Measurements from ENCODE around the gene PREX1.

Gene PREX1

GRCh38 chr20:48850977-48851299 lies 23.1 kb upstream of the PREX1 start:
- Histone ChIP-seq H3K9me3 (ENCODE audit: control insufficient read depth, low read length) (peaks cover 4% of the 10 kb centered on the region), H3K36me3 (ENCODE audit: control insufficient read depth in 1 of 2, insufficient read depth in 2 of 2, low read depth in 1 of 2, low read length in 2 of 2) (no peaks in the 10 kb centered on the region), H3K4me3 (ENCODE audit: insufficient read depth in 1 of 2, low read depth in 1 of 2, low read length in 2 of 2) (no peak overlapping the region), H3K27me3 (ENCODE audit: control insufficient read depth in 1 of 2, insufficient read depth in 1 of 2, low read length in 2 of 2) (peaks cover 0 to 27% of the 10 kb centered on the region in 2 experiments), H3K4me1 (ENCODE audit: control insufficient read depth, insufficient read depth, low read depth, low read length) (peaks cover 15% of the 10 kb centered on the region), H3K18ac (ENCODE audit: low read depth in 1 of 2, low read length in 2 of 2) (no peak overlapping the region), H2BK5ac (ENCODE audit: low read depth, low read length, poor library complexity, severe bottlenecking) (no peak overlapping the region), H2BK120ac (ENCODE audit: low read depth, low read length) (no peak overlapping the region), H2BK12ac (ENCODE audit: low read length in 2 of 2) (no peak overlapping the region), H2AK5ac (ENCODE audit: low read length, severe bottlenecking) (no peak overlapping the region), H3K79me1 (replicated peaks; ENCODE audit: low read length, poor library complexity, severe bottlenecking) (no peaks in the 10 kb centered on the region), H3K14ac (ENCODE audit: low read length in 2 of 2) (no peak overlapping the region), H3K4me2 (ENCODE audit: low read length, poor library complexity, severe bottlenecking) (no peak overlapping the region), H2AFZ (ENCODE audit: low read depth, low read length) (no peak overlapping the region), H3K4ac (ENCODE audit: low read depth in 1 of 2, low read length in 2 of 2) (no peak overlapping the region), H3K27ac (ENCODE audit: low read length, poor library complexity, severe bottlenecking) (no peak overlapping the region), H2BK15ac (ENCODE audit: low read depth, poor library complexity, severe bottlenecking) (no peak overlapping the region), H3K9ac (ENCODE audit: low read length) (no peak overlapping the region), H3K23ac (ENCODE audit: low read length in 2 of 2) (no peak overlapping the region), H4K8ac (ENCODE audit: low read length) (no peak overlapping the region), H4K91ac (ENCODE audit: low read length) (no peak overlapping the region)
- 95% methylated on average over 5 of the region's 6 CpGs for WGBS
- no peak for DNase-seq

DNA sequence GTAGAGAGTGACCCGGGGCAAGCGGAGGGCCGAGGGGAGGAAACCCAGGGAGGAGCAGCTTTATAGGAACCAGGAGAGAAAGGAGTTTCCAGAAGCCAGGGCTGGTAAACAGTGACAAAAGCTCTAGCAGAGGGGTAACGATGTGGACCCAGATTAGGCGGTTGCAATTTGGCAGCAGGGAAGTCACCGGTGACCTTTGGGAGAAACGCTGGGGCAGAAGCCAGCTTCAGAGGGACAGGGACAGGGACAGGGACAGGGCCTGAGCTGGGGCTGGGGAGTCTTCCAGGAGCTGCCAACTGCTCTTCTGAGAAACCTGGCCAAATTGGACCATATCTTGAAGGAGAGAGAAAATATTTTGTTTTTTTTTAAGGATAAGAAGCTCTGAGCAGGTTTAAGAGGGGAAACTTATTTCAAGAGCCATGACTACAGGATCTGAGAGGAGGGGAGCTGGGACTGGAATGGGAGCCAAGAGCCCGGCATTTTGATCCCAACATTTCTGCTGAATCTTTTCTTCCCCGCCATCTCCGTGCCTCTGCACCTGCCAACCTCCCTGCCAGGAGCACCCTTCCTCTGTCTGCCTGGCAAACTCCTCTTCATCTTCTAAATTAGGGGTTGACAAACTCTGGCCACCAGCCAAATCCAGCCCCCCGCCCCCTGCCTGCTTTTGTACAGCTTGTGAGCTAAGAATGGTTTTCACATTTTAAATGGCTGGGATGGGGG lies 22.6 kb upstream of the PREX1 start:
- no peak overlapping the region for H3K4ac ChIP-seq (ENCODE audit: low read depth in 1 of 2, low read length in 2 of 2)
- no peak for DNase-seq
- H3K4me1 ChIP-seq (ENCODE audit: control insufficient read depth, insufficient read depth, low read depth, low read length), result peaks cover 15% of the 10 kb centered on the region
- WGBS, result 88% methylated on average over 10 of the region's 11 CpGs
- no peak overlapping the region for H2BK15ac ChIP-seq (ENCODE audit: low read depth, poor library complexity, severe bottlenecking)
- no peaks in the 10 kb centered on the region for H3K79me1 ChIP-seq (replicated peaks; ENCODE audit: low read length, poor library complexity, severe bottlenecking)
- H4K8ac ChIP-seq (ENCODE audit: low read length), result no peak overlapping the region
- no peak overlapping the region for H2BK120ac ChIP-seq (ENCODE audit: low read depth, low read length)
- H3K36me3 ChIP-seq (ENCODE audit: control insufficient read depth in 1 of 2, insufficient read depth in 2 of 2, low read depth in 1 of 2, low read length in 2 of 2), result no peaks in the 10 kb centered on the region
- no peak overlapping the region for H3K4me3 ChIP-seq (ENCODE audit: insufficient read depth in 1 of 2, low read depth in 1 of 2, low read length in 2 of 2)
- H2AFZ ChIP-seq (ENCODE audit: low read depth, low read length), result no peak overlapping the region
- H4K91ac ChIP-seq (ENCODE audit: low read length), result no peak overlapping the region
- H3K9me3 ChIP-seq (ENCODE audit: control insufficient read depth, low read length), result peaks cover 4% of the 10 kb centered on the region
- H3K27me3 ChIP-seq (ENCODE audit: control insufficient read depth in 1 of 2, insufficient read depth in 1 of 2, low read length in 2 of 2), result peaks cover 0 to 25% of the 10 kb centered on the region in 2 experiments
- no peak overlapping the region for H2BK5ac ChIP-seq (ENCODE audit: low read depth, low read length, poor library complexity, severe bottlenecking)
- H3K4me2 ChIP-seq (ENCODE audit: low read length, poor library complexity, severe bottlenecking), result no peak overlapping the region
- no peak overlapping the region for H2BK12ac ChIP-seq (ENCODE audit: low read length in 2 of 2)
- no peak overlapping the region for H3K27ac ChIP-seq (ENCODE audit: low read length, poor library complexity, severe bottlenecking)
- H3K9ac ChIP-seq (ENCODE audit: low read length), result no peak overlapping the region
- H3K14ac ChIP-seq (ENCODE audit: low read length in 2 of 2), result no peak overlapping the region
- H3K18ac ChIP-seq (ENCODE audit: low read depth in 1 of 2, low read length in 2 of 2), result no peak overlapping the region
- H3K23ac ChIP-seq (ENCODE audit: low read length in 2 of 2), result no peak overlapping the region
- no peak overlapping the region for H2AK5ac ChIP-seq (ENCODE audit: low read length, severe bottlenecking)

GRCh38 chr20:48849779-48850178 lies 22.0 kb upstream of the PREX1 start:
- Histone ChIP-seq H4K91ac (ENCODE audit: low read length) (no peak overlapping the region), H3K4me3 (ENCODE audit: insufficient read depth in 1 of 2, low read depth in 1 of 2, low read length in 2 of 2) (no peak overlapping the region), H3K27ac (ENCODE audit: low read length, poor library complexity, severe bottlenecking) (no peak overlapping the region), H3K4me1 (ENCODE audit: control insufficient read depth, insufficient read depth, low read depth, low read length) (peaks cover 15% of the 10 kb centered on the region), H3K36me3 (ENCODE audit: control insufficient read depth in 1 of 2, insufficient read depth in 2 of 2, low read depth in 1 of 2, low read length in 2 of 2) (no peaks in the 10 kb centered on the region), H2BK15ac (ENCODE audit: low read depth, poor library complexity, severe bottlenecking) (no peak overlapping the region), H3K14ac (ENCODE audit: low read length in 2 of 2) (no peak overlapping the region), H2AK5ac (ENCODE audit: low read length, severe bottlenecking) (no peak overlapping the region), H4K8ac (ENCODE audit: low read length) (no peak overlapping the region), H3K4ac (ENCODE audit: low read depth in 1 of 2, low read length in 2 of 2) (no peak overlapping the region), H2BK12ac (ENCODE audit: low read length in 2 of 2) (no peak overlapping the region), H3K4me2 (ENCODE audit: low read length, poor library complexity, severe bottlenecking) (no peak overlapping the region), H3K27me3 (ENCODE audit: control insufficient read depth in 1 of 2, insufficient read depth in 1 of 2, low read length in 2 of 2) (peaks cover 0 to 20% of the 10 kb centered on the region in 2 experiments), H3K9me3 (ENCODE audit: control insufficient read depth, low read length) (peaks cover 4% of the 10 kb centered on the region), H3K18ac (ENCODE audit: low read depth in 1 of 2, low read length in 2 of 2) (no peak overlapping the region), H2BK5ac (ENCODE audit: low read depth, low read length, poor library complexity, severe bottlenecking) (no peak overlapping the region), H2AFZ (ENCODE audit: low read depth, low read length) (no peak overlapping the region), H3K9ac (ENCODE audit: low read length) (no peak overlapping the region), H3K23ac (ENCODE audit: low read length in 2 of 2) (no peak overlapping the region), H3K79me1 (replicated peaks; ENCODE audit: low read length, poor library complexity, severe bottlenecking) (no peaks in the 10 kb centered on the region), H2BK120ac (ENCODE audit: low read depth, low read length) (no peak overlapping the region)
- no peak for DNase-seq

- H2BK120ac ChIP-seq (ENCODE audit: low read depth, low read length), result no peak overlapping the region
- H3K9me3 ChIP-seq (ENCODE audit: control insufficient read depth, low read length), result peaks cover 4% of the 10 kb centered on the region
- no CpG with 5 or more reads among the region's 2 CpGs for WGBS
- no peak overlapping the region for H3K27ac ChIP-seq (ENCODE audit: low read length, poor library complexity, severe bottlenecking)
- no peak overlapping the region for H3K18ac ChIP-seq (ENCODE audit: low read depth in 1 of 2, low read length in 2 of 2)
- no peak overlapping the region for H2AFZ ChIP-seq (ENCODE audit: low read depth, low read length)
- no peak overlapping the region for H4K8ac ChIP-seq (ENCODE audit: low read length)
- no peak overlapping the region for H3K23ac ChIP-seq (ENCODE audit: low read length in 2 of 2)
- no peak overlapping the region for H3K4me3 ChIP-seq (ENCODE audit: insufficient read depth in 1 of 2, low read depth in 1 of 2, low read length in 2 of 2)
- no peak overlapping the region for H2BK5ac ChIP-seq (ENCODE audit: low read depth, low read length, poor library complexity, severe bottlenecking)
- no peak overlapping the region for H2AK5ac ChIP-seq (ENCODE audit: low read length, severe bottlenecking)
- H3K14ac ChIP-seq (ENCODE audit: low read length in 2 of 2), result no peak overlapping the region
- H2BK15ac ChIP-seq (ENCODE audit: low read depth, poor library complexity, severe bottlenecking), result no peak overlapping the region
- DNase-seq, result no peak
- no peak overlapping the region for H3K4me2 ChIP-seq (ENCODE audit: low read length, poor library complexity, severe bottlenecking)
- H3K79me1 ChIP-seq (replicated peaks; ENCODE audit: low read length, poor library complexity, severe bottlenecking), result no peaks in the 10 kb centered on the region
- H4K91ac ChIP-seq (ENCODE audit: low read length), result no peak overlapping the region
- H3K9ac ChIP-seq (ENCODE audit: low read length), result no peak overlapping the region
- peaks cover 15% of the 10 kb centered on the region for H3K4me1 ChIP-seq (ENCODE audit: control insufficient read depth, insufficient read depth, low read depth, low read length)
- no peak overlapping the region for H2BK12ac ChIP-seq (ENCODE audit: low read length in 2 of 2)
- no peak overlapping the region for H3K4ac ChIP-seq (ENCODE audit: low read depth in 1 of 2, low read length in 2 of 2)
- no peaks in the 10 kb centered on the region for H3K36me3 ChIP-seq (ENCODE audit: control insufficient read depth in 1 of 2, insufficient read depth in 2 of 2, low read depth in 1 of 2, low read length in 2 of 2)
- H3K27me3 ChIP-seq (ENCODE audit: control insufficient read depth in 1 of 2, insufficient read depth in 1 of 2, low read length in 2 of 2), result peaks cover 0 to 21% of the 10 kb centered on the region in 2 experiments
Observed at GRCh38 chr20:48849299-48849698, 21.5 kb upstream of the PREX1 start.
